SK-N-SH treated with all-trans-retinoic acid at 6 μM for 48 hours (cell line): ENCODE data around the gene RPE65.

Experiments used
- ARNTL ChIP-seq: fragments of 450-650 bp; formaldehyde crosslinking; IDR thresholded peaks from 2 replicates; pipeline ENCODE4 v1.5.0; 2020; ENCODE audit warnings: low read depth, mild to moderate bottlenecking, moderate library complexity, borderline replicate concordance
- ISL1 ChIP-seq: fragments of 250-450 bp; sonication (Bioruptor Pico); IDR thresholded peaks from 2 replicates; pipeline ENCODE4 v2.1.2; 2022; ENCODE audit warnings: mild to moderate bottlenecking, moderate library complexity
- OSR1 ChIP-seq: fragments of 250-450 bp; sonication (Bioruptor Pico); IDR thresholded peaks from 2 replicates; pipeline ENCODE4 v1.8.0; 2022; ENCODE audit warnings: moderate library complexity, mild to moderate bottlenecking, inconsistent platforms
- RARB ChIP-seq: fragments of 250-450 bp; sonication (Bioruptor Pico); IDR thresholded peaks from 2 replicates; pipeline ENCODE4 v1.8.0; 2021; ENCODE audit warnings: mild to moderate bottlenecking, moderate library complexity
- TCF4 ChIP-seq: fragments of 250-450 bp; sonication (Bioruptor Pico); IDR thresholded peaks from 2 replicates; pipeline ENCODE4 v1.8.0; 2021; ENCODE audit warnings: mild to moderate bottlenecking, moderate library complexity, borderline replicate concordance
- TOX ChIP-seq: fragments of 250-450 bp; sonication (Bioruptor Pico); IDR thresholded peaks from 2 replicates; pipeline ENCODE4 v1.8.0; 2021; ENCODE audit warnings: mild to moderate bottlenecking, moderate library complexity, borderline replicate concordance
- ZC3H10 ChIP-seq: fragments of 250-450 bp; sonication (Bioruptor Pico); IDR thresholded peaks from 2 replicates; pipeline ENCODE4 v1.5.1; 2021; ENCODE audit warnings: mild to moderate bottlenecking, moderate library complexity
- ZFP3 ChIP-seq: fragments of 250-450 bp; sonication (Bioruptor Pico); IDR thresholded peaks from 2 replicates; pipeline ENCODE4 v1.5.0; 2020; ENCODE audit warnings: mild to moderate bottlenecking, moderate library complexity
- ZFP30 ChIP-seq: fragments of 450-650 bp; formaldehyde crosslinking; IDR thresholded peaks from 2 replicates; pipeline ENCODE4 v1.5.0; 2022; ENCODE audit warnings: mild to moderate bottlenecking, moderate library complexity
- ZNF565 ChIP-seq: fragments of 450-650 bp; formaldehyde crosslinking; conservative IDR thresholded peaks from 2 replicates; pipeline ENCODE4 v1.5.0; 2020; ENCODE audit warnings: low read depth, mild to moderate bottlenecking, moderate library complexity
- ZNF70 ChIP-seq: fragments of 450-650 bp; formaldehyde crosslinking; IDR thresholded peaks from 2 replicates; pipeline ENCODE4 v1.5.0; 2020; ENCODE audit warnings: mild to moderate bottlenecking, moderate library complexity
- TF ChIP-seq, protein P1 (sequence below): fragments of 250-450 bp; sonication (Bioruptor Pico); IDR thresholded peaks from 2 replicates; pipeline ENCODE4 v1.8.0; 2020; ENCODE audit warnings: mild to moderate bottlenecking, moderate library complexity, borderline replicate concordance
- TF ChIP-seq, protein P2 (sequence below): fragments of 250-450 bp; sonication (Bioruptor Pico); IDR thresholded peaks from 2 replicates; pipeline ENCODE4 v1.8.0; 2021; ENCODE audit warnings: low read depth, mild to moderate bottlenecking, moderate library complexity, borderline replicate concordance

DNA sequence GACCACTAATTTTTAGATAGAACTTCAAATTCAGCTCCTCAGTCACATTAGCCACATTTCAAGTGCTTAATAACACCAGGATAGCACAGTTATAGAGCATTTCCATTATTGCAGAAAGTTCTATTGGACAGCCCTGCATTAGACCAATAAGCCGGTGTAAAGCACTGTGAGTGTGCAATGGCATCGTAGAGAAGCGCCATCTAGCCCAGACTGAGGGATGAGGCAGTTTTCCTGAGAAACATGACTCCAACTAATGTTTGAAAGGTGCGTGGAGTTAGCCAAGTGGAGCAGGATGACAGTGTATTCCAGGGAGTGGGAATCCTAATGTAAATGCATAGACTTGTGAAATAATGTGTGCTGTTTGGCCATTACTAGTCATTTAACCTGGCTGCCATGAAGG is 7.7 kb downstream of the RPE65 start:
- TF ChIP-seq OSR1 (CRISPR knock-in tag) (no peak), ARNTL (CRISPR knock-in tag) (no peak), ZNF70 (CRISPR knock-in tag) (no peak), ZC3H10 (CRISPR knock-in tag) (no peak), RARB (CRISPR knock-in tag) (no peak), ZFP30 (CRISPR knock-in tag) (no peak), TCF4 (CRISPR knock-in tag) (no peak), ISL1 (no peak), TOX (CRISPR knock-in tag) (no peak), ZNF565 (CRISPR knock-in tag) (no peak), ZFP3 (CRISPR knock-in tag) (no peak)
- TF ChIP-seq, protein P1, sequence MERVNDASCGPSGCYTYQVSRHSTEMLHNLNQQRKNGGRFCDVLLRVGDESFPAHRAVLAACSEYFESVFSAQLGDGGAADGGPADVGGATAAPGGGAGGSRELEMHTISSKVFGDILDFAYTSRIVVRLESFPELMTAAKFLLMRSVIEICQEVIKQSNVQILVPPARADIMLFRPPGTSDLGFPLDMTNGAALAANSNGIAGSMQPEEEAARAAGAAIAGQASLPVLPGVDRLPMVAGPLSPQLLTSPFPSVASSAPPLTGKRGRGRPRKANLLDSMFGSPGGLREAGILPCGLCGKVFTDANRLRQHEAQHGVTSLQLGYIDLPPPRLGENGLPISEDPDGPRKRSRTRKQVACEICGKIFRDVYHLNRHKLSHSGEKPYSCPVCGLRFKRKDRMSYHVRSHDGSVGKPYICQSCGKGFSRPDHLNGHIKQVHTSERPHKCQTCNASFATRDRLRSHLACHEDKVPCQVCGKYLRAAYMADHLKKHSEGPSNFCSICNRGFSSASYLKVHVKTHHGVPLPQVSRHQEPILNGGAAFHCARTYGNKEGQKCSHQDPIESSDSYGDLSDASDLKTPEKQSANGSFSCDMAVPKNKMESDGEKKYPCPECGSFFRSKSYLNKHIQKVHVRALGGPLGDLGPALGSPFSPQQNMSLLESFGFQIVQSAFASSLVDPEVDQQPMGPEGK (CRISPR knock-in tag) = no peak
- TF ChIP-seq, protein P2, sequence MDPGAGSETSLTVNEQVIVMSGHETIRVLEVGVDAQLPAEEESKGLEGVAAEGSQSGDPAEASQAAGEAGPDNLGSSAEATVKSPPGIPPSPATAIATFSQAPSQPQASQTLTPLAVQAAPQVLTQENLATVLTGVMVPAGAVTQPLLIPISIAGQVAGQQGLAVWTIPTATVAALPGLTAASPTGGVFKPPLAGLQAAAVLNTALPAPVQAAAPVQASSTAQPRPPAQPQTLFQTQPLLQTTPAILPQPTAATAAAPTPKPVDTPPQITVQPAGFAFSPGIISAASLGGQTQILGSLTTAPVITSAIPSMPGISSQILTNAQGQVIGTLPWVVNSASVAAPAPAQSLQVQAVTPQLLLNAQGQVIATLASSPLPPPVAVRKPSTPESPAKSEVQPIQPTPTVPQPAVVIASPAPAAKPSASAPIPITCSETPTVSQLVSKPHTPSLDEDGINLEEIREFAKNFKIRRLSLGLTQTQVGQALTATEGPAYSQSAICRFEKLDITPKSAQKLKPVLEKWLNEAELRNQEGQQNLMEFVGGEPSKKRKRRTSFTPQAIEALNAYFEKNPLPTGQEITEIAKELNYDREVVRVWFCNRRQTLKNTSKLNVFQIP (CRISPR knock-in tag) = no peak
